Chondrocyte (in vitro differentiated cells): ENCODE data around the gene SASH1. TPM values are rescaled to one million over a fixed set of nuclear protein-coding genes. Genes with fewer than 3 reads are reported as not detected.

Experiments
- DNase-seq: peaks from one replicate; pipeline ENCODE4 v3.0.0; 2021; ENCODE audit warnings: mixed read lengths, low spot score
- H3K27ac Mint-ChIP-seq: one replicate; pipeline ENCODE4 v1.8.0; 2021; ENCODE audit warnings: mild to moderate bottlenecking, moderate library complexity, mixed read lengths; ENCODE audit not compliant: unreplicated experiment
- H3K27me3 Mint-ChIP-seq: 2 replicates; pipeline ENCODE4 v1.8.0; 2021; ENCODE audit warnings: low read depth, mixed read lengths
- H3K36me3 Mint-ChIP-seq: 2 replicates; pipeline ENCODE4 v1.8.0; 2021; ENCODE audit warnings: low read depth, mixed read lengths
- H3K4me1 Mint-ChIP-seq: 2 replicates; pipeline ENCODE4 v1.8.0; 2021; ENCODE audit warnings: low read depth, mild to moderate bottlenecking, mixed read lengths
- H3K4me3 Mint-ChIP-seq: one replicate; pipeline ENCODE4 v1.8.0; 2021; ENCODE audit warnings: mild to moderate bottlenecking, moderate library complexity, mixed read lengths; ENCODE audit not compliant: unreplicated experiment
- H3K9me3 Mint-ChIP-seq: 2 replicates; pipeline ENCODE4 v1.8.0; 2021; ENCODE audit warnings: low read depth, mixed read lengths
- total RNA-seq: library from RNA; stranded (reverse); gene quantifications from 3 replicates; pipeline ENCODE4 v1.2.1, GENCODE V29; 2021
- TF ChIP-seq, protein P1 (sequence below): fragments of 200-600 bp; sonication (generic); IDR thresholded peaks from 2 replicates; pipeline ENCODE4 v1.5.0; 2021; ENCODE audit warnings: antibody characterized with exemption, mild to moderate bottlenecking, moderate library complexity

SASH1 gene
- total RNA-seq, 1 donor from 2014 or later = 82.9 TPM

DNA sequence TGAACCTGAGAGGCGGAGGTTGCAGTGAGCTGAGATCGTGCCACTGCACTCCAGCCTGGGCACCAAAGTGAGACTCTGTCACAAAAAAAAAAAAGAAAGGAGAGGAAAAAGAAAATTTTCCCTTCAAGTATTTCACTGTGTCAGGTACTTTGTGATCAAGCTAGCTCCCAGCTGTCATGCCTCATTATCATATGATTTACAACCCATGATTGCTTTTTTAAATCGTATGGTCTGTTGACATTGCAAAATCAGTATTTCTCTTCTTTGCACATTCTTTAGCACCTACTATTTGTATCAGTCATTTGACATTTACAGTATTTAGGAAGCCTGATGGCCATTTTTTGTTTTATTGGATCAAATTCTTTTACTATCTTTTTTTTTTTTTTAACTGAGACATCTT lies 22.4 kb downstream of the SASH1 start:
- no peaks in the 10 kb centered on the region for H3K9me3 Mint-ChIP-seq
- TF ChIP-seq, protein P1, sequence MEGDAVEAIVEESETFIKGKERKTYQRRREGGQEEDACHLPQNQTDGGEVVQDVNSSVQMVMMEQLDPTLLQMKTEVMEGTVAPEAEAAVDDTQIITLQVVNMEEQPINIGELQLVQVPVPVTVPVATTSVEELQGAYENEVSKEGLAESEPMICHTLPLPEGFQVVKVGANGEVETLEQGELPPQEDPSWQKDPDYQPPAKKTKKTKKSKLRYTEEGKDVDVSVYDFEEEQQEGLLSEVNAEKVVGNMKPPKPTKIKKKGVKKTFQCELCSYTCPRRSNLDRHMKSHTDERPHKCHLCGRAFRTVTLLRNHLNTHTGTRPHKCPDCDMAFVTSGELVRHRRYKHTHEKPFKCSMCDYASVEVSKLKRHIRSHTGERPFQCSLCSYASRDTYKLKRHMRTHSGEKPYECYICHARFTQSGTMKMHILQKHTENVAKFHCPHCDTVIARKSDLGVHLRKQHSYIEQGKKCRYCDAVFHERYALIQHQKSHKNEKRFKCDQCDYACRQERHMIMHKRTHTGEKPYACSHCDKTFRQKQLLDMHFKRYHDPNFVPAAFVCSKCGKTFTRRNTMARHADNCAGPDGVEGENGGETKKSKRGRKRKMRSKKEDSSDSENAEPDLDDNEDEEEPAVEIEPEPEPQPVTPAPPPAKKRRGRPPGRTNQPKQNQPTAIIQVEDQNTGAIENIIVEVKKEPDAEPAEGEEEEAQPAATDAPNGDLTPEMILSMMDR = no peak
- H3K36me3 Mint-ChIP-seq = peaks cover 3% of the 10 kb centered on the region
- no peak overlapping the region for H3K4me3 Mint-ChIP-seq
- no peak overlapping the region for H3K27ac Mint-ChIP-seq
- no peaks in the 10 kb centered on the region for H3K27me3 Mint-ChIP-seq
- no peak for DNase-seq
- H3K4me1 Mint-ChIP-seq = peaks cover 35% of the 10 kb centered on the region

DNA sequence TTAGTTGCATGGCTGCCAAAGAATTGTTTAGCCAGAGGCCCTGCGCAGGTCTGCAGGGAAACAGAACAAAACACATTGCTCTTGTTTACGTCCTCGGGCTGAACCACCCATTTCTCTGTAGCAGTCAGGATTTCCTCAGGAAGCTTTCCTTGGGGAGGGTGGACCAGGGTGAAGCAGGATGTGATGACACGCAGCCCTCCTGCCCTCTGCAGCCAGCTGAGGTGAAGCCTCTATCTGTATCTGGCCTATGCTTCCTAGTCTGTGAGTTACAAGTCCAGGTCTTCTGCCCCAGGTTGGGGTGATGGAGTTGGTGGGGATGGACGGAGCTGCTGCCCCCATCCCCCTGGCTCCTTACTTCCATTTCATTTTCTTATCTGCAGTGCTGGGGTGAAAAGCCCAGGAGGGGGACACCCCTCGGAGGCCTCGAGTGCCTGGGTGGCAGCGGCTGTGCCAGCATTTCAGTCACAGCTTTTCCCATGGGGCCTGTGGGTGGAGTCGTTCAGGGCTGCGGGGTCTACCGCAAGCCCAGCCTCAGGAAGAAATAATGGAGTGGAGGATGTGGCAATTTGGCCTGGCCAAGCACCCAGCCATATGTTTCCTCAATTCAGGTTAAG lies 24.9 kb downstream of the SASH1 start:
- Mint-ChIP-seq H3K36me3 (peaks cover 2% of the 10 kb centered on the region), H3K4me3 (no peak overlapping the region), H3K27ac (peak overlapping the region; percentile 42), H3K9me3 (no peaks in the 10 kb centered on the region), H3K27me3 (no peaks in the 10 kb centered on the region), H3K4me1 (peaks cover 29% of the 10 kb centered on the region)
- TF ChIP-seq, protein P1 = no peak
- no peak for DNase-seq

DNA sequence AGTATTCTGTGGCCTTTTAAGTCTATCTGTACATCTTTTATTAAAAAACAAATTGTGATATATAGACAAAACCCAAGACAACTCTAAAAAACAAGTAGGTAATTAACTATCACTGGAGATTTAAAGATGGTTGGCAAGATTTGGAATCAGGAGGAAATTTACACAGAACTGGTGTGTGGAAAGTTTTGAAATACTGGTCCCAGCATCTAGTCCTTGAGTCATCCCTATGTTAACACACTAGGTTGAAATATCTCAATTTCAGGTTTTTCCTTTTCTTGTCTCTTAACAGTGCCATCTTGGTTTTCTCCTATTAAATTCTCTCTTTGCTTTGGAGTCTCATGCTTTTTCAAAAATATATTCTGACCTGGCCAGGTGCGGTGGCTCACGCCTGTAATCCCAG lies 27.5 kb downstream of the SASH1 start:
- no peaks in the 10 kb centered on the region for H3K9me3 Mint-ChIP-seq
- no peaks in the 10 kb centered on the region for H3K36me3 Mint-ChIP-seq
- DNase-seq = no peak
- no peak overlapping the region for H3K4me3 Mint-ChIP-seq
- H3K27ac Mint-ChIP-seq = no peak overlapping the region
- H3K27me3 Mint-ChIP-seq = no peaks in the 10 kb centered on the region
- peaks cover 22% of the 10 kb centered on the region for H3K4me1 Mint-ChIP-seq
- TF ChIP-seq, protein P1 = no peak

DNA sequence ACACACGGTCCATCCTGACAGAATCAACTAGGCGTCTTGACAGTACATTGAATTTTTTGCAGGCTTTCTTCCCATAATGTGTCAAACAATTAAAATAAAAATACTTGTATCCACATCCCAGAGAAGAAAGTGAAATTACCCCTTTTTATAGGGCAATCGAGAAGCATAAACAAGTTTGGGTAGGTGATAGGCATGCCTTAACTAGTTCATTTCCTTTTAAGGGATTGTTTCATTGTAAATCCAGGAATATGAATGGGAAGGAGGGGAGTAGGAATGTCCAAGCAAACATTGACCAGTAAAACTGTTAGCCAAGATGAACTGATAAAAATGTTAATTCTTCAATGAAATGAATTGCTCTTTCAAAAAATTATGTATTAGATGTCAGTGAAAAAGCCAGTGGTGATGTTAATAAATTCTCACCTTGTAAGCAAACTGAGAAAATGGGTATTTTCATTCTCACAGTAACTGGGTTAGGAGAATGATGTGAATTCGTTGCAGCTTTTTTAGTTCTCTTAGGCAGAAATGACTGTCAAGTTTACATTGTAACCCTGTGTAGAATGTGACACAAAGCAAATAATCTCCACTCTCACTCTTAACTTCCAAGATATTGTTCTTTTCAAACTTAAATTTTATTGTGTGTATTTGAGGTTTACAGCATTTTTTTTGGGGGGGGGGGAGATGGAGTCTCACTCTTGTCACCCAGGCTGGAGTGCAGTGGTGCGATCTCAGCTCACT lies 31.6 kb downstream of the SASH1 start:
- no peak for DNase-seq
- Mint-ChIP-seq H3K4me3 (no peak overlapping the region), H3K27ac (no peak overlapping the region), H3K27me3 (no peaks in the 10 kb centered on the region), H3K4me1 (peaks cover 10% of the 10 kb centered on the region), H3K36me3 (peaks cover 2% of the 10 kb centered on the region), H3K9me3 (no peaks in the 10 kb centered on the region)
- TF ChIP-seq, protein P1 = no peak

DNA sequence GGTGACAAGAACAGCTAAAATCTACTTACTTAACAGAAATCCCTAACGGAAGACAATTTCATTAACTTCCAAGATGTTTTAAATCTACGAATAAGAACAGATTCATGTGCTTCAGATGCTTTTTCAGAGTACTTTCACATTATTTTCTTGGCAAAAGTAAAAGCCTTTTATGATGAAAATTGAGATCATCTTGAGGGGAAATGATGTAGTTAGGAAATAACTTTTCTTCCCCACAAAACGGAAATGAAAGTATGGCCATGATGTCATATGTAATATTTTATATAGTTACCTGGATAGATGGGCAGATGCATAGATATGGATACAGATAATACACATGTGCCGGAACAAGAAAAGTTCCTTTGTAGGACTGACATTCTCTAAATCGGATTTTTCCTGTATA lies 32.8 kb downstream of the SASH1 start:
- peaks cover 10% of the 10 kb centered on the region for H3K4me1 Mint-ChIP-seq
- H3K4me3 Mint-ChIP-seq = no peak overlapping the region
- no peak overlapping the region for H3K27ac Mint-ChIP-seq
- no peaks in the 10 kb centered on the region for H3K9me3 Mint-ChIP-seq
- no peaks in the 10 kb centered on the region for H3K27me3 Mint-ChIP-seq
- peaks cover 2% of the 10 kb centered on the region for H3K36me3 Mint-ChIP-seq
- no peak for DNase-seq
- TF ChIP-seq, protein P1 = no peak
